Measurements from ENCODE around the gene REEP3.
"Not testable (repeated sequence)": the region's sequence is repeated elsewhere in the genome, so short reads cannot be mapped to it uniquely, and the experiment has no call there.

REEP3 gene

DNA sequence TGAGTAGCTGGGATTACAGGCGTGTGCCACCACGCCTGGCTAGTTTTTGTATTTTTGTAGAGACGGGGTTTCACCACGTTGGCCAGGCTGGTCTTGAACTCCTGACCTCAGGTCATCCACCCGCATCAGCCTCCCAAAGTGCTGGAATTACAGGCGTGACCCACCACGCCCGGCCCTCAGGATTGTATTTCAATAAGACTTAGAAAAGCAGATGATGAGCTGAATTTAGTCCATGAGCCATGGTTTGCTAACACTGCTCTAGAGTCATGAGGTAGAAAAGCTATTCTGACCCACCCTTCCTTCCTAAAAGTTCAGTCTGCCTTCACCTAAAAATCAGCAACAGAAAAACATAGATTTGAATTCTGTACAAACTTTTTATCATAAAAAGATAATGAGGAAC is 139.7 kb downstream of the REEP3 start:
- not testable (repeated sequence) for H3K9ac ChIP-seq (ENCODE audit: low read length); H4K5ac ChIP-seq (ENCODE audit: low read length); H3K27me3 ChIP-seq (ENCODE audit: insufficient read depth, low read length, poor library complexity); H3K4ac ChIP-seq (ENCODE audit: low read depth, low read length); H3K18ac ChIP-seq (ENCODE audit: low read length); H3K4me3 ChIP-seq (ENCODE audit: low read length); H2BK120ac ChIP-seq (ENCODE audit: low read depth, low read length); H3K56ac ChIP-seq (ENCODE audit: low read length); H3K23ac ChIP-seq (ENCODE audit: low read length); H2AK5ac ChIP-seq (ENCODE audit: low read length); DNase-seq; H3K4me2 ChIP-seq (ENCODE audit: low read length); H3K36me3 ChIP-seq (ENCODE audit: control insufficient read depth, insufficient read depth, low read length); H3K79me1 ChIP-seq (ENCODE audit: low read length); H2BK15ac ChIP-seq (replicated peaks; ENCODE audit: low read depth); H3K79me2 ChIP-seq (ENCODE audit: control insufficient read depth, insufficient read depth, low read length); H2BK5ac ChIP-seq (ENCODE audit: low read length); H3K27ac ChIP-seq (ENCODE audit: low read depth, low read length); H3K4me1 ChIP-seq (ENCODE audit: control insufficient read depth, low read depth, low read length); H4K8ac ChIP-seq (ENCODE audit: low read depth, low read length)
- WGBS (ENCODE audit: extremely low coverage, insufficient coverage, low lambda C conversion rate): no CpG with 5 or more reads among the region's 8 CpGs

- no peaks in the 10 kb centered on the region for H3K27me3 ChIP-seq (ENCODE audit: insufficient read depth, low read length, poor library complexity)
- no peaks in the 10 kb centered on the region for H3K79me2 ChIP-seq (ENCODE audit: control insufficient read depth, insufficient read depth, low read length)
- no peak overlapping the region for H2BK120ac ChIP-seq (ENCODE audit: low read depth, low read length)
- no peak overlapping the region for H3K27ac ChIP-seq (ENCODE audit: low read depth, low read length)
- no peaks in the 10 kb centered on the region for H3K4me1 ChIP-seq (ENCODE audit: control insufficient read depth, low read depth, low read length)
- H3K18ac ChIP-seq (ENCODE audit: low read length): no peak overlapping the region
- H4K8ac ChIP-seq (ENCODE audit: low read depth, low read length): no peak overlapping the region
- H3K9ac ChIP-seq (ENCODE audit: low read length): no peak overlapping the region
- WGBS (ENCODE audit: extremely low coverage, insufficient coverage, low lambda C conversion rate): no CpG with 5 or more reads among the region's 5 CpGs
- no peak overlapping the region for H3K4me2 ChIP-seq (ENCODE audit: low read length)
- no peak overlapping the region for H3K56ac ChIP-seq (ENCODE audit: low read length)
- H2BK5ac ChIP-seq (ENCODE audit: low read length): no peak overlapping the region
- H3K4me3 ChIP-seq (ENCODE audit: low read length): no peak overlapping the region
- H2BK15ac ChIP-seq (replicated peaks; ENCODE audit: low read depth): no peak overlapping the region
- no peak overlapping the region for H2AK5ac ChIP-seq (ENCODE audit: low read length)
- no peak overlapping the region for H3K23ac ChIP-seq (ENCODE audit: low read length)
- H3K4ac ChIP-seq (ENCODE audit: low read depth, low read length): no peak overlapping the region
- DNase-seq: no peak
- no peak overlapping the region for H4K5ac ChIP-seq (ENCODE audit: low read length)
- no peaks in the 10 kb centered on the region for H3K79me1 ChIP-seq (ENCODE audit: low read length)
- H3K36me3 ChIP-seq (ENCODE audit: control insufficient read depth, insufficient read depth, low read length): no peaks in the 10 kb centered on the region
Observed at GRCh38 chr10:63661347-63661746, 140.1 kb downstream of the REEP3 start.

DNA sequence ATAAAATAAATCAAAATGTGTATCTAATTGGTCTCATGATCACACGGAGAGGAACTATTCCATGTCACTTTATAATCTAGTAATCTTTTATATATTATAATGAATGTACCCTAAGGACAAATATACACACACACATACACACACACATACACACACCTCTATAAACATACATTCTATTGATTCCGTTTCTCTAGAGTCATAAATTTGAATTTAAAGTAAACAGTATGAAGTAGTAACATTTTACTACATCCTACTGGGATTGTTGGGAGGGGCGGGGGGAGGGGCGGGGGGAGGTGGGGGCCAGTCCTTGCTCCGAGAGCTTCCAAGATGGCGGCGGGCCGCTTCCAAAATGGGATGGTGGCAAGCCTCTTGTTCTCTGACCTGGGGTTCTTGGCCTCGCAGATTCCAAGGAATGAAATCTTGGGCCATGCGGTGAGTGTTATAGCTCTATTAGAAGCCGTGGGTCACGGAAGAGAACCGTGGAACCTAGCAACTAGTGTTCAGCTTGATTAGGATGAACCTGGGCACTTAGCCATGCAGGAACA is 143.2 kb downstream of the REEP3 start:
- no peak overlapping the region for H3K56ac ChIP-seq (ENCODE audit: low read length)
- no peak overlapping the region for H3K9ac ChIP-seq (ENCODE audit: low read length)
- no peak overlapping the region for H3K23ac ChIP-seq (ENCODE audit: low read length)
- DNase-seq: no peak
- no peaks in the 10 kb centered on the region for H3K27me3 ChIP-seq (ENCODE audit: insufficient read depth, low read length, poor library complexity)
- H2BK120ac ChIP-seq (ENCODE audit: low read depth, low read length): no peak overlapping the region
- H4K8ac ChIP-seq (ENCODE audit: low read depth, low read length): no peak overlapping the region
- H3K79me2 ChIP-seq (ENCODE audit: control insufficient read depth, insufficient read depth, low read length): no peaks in the 10 kb centered on the region
- no peaks in the 10 kb centered on the region for H3K79me1 ChIP-seq (ENCODE audit: low read length)
- no peak overlapping the region for H3K4me3 ChIP-seq (ENCODE audit: low read length)
- H3K18ac ChIP-seq (ENCODE audit: low read length): no peak overlapping the region
- H3K4me2 ChIP-seq (ENCODE audit: low read length): no peak overlapping the region
- no peaks in the 10 kb centered on the region for H3K36me3 ChIP-seq (ENCODE audit: control insufficient read depth, insufficient read depth, low read length)
- no peaks in the 10 kb centered on the region for H3K4me1 ChIP-seq (ENCODE audit: control insufficient read depth, low read depth, low read length)
- no peak overlapping the region for H3K27ac ChIP-seq (ENCODE audit: low read depth, low read length)
- no peak overlapping the region for H2BK15ac ChIP-seq (replicated peaks; ENCODE audit: low read depth)
- H3K4ac ChIP-seq (ENCODE audit: low read depth, low read length): no peak overlapping the region
- H4K5ac ChIP-seq (ENCODE audit: low read length): no peak overlapping the region
- WGBS (ENCODE audit: extremely low coverage, insufficient coverage, low lambda C conversion rate): 100% methylated on average over 1 of the region's 13 CpGs
- H2AK5ac ChIP-seq (ENCODE audit: low read length): no peak overlapping the region
- no peak overlapping the region for H2BK5ac ChIP-seq (ENCODE audit: low read length)

DNA sequence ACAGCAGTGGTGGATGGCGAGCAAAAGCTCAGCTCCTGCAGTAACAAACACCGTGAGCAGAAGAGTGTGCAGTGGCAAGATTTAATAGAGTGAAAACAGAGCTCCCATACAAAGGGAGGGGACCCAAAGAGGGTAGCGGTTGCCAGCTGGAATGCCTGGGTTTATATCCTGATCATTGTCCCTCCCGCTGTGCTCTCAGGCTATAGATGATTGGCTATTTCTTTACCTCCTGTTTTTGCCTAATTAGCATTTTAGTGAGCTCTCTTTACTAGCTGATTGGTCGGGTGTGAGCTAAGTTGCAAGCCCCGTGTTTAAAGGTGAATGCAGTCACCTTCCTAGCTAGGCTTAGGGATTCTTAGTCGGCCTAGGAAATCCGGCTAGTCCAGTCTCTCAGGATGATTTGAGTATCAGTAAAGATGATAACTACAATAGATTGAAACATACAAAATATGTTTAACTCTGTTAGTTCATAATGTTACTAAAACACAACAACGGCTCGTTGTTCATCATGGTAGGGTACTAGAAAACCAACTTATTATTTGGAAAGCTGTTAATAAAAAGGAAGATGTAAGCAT is 143.9 kb downstream of the REEP3 start:
- not testable (repeated sequence) for H3K23ac ChIP-seq (ENCODE audit: low read length); H3K9ac ChIP-seq (ENCODE audit: low read length); H3K4me3 ChIP-seq (ENCODE audit: low read length); DNase-seq; H4K5ac ChIP-seq (ENCODE audit: low read length); H2BK15ac ChIP-seq (replicated peaks; ENCODE audit: low read depth); H3K56ac ChIP-seq (ENCODE audit: low read length); H2AK5ac ChIP-seq (ENCODE audit: low read length); H4K8ac ChIP-seq (ENCODE audit: low read depth, low read length); H3K4ac ChIP-seq (ENCODE audit: low read depth, low read length); H3K79me1 ChIP-seq (ENCODE audit: low read length); H2BK5ac ChIP-seq (ENCODE audit: low read length); H3K36me3 ChIP-seq (ENCODE audit: control insufficient read depth, insufficient read depth, low read length); H3K4me1 ChIP-seq (ENCODE audit: control insufficient read depth, low read depth, low read length); H3K18ac ChIP-seq (ENCODE audit: low read length); H3K27ac ChIP-seq (ENCODE audit: low read depth, low read length); H3K27me3 ChIP-seq (ENCODE audit: insufficient read depth, low read length, poor library complexity); H3K4me2 ChIP-seq (ENCODE audit: low read length); H2BK120ac ChIP-seq (ENCODE audit: low read depth, low read length); H3K79me2 ChIP-seq (ENCODE audit: control insufficient read depth, insufficient read depth, low read length)
- WGBS (ENCODE audit: extremely low coverage, insufficient coverage, low lambda C conversion rate): no CpG with 5 or more reads among the region's 10 CpGs

DNA sequence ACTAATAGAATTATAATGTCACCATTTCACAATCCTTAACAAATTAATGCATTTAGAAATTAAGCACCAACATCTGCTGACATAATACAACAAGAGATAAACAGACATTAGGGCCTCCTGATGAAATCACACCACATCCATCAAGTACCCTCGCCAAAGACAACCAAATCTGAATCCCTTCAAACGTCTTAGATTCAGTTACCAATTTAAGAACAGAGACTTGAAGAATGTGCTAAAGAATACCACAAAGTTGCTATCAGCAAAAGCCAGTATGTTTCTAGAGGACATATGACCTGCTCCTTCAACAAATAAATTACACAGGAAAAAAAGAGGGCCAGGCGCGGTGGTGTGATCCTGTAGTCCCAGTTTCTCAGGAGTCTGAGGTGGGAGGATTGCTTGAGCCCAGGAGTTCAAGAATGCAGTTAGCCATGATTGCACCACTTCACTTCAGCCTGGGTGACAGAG is 144.5 kb downstream of the REEP3 start:
- H3K56ac ChIP-seq (ENCODE audit: low read length): no peak overlapping the region
- no peak overlapping the region for H3K9ac ChIP-seq (ENCODE audit: low read length)
- H4K8ac ChIP-seq (ENCODE audit: low read depth, low read length): no peak overlapping the region
- no peak overlapping the region for H3K23ac ChIP-seq (ENCODE audit: low read length)
- no peak overlapping the region for H4K5ac ChIP-seq (ENCODE audit: low read length)
- H2BK120ac ChIP-seq (ENCODE audit: low read depth, low read length): no peak overlapping the region
- no CpG with 5 or more reads among the region's 4 CpGs for WGBS (ENCODE audit: extremely low coverage, insufficient coverage, low lambda C conversion rate)
- H2BK15ac ChIP-seq (replicated peaks; ENCODE audit: low read depth): peak overlapping the region; percentile 45
- no peaks in the 10 kb centered on the region for H3K79me1 ChIP-seq (ENCODE audit: low read length)
- no peaks in the 10 kb centered on the region for H3K79me2 ChIP-seq (ENCODE audit: control insufficient read depth, insufficient read depth, low read length)
- H3K4me3 ChIP-seq (ENCODE audit: low read length): no peak overlapping the region
- no peak overlapping the region for H3K4ac ChIP-seq (ENCODE audit: low read depth, low read length)
- H2AK5ac ChIP-seq (ENCODE audit: low read length): no peak overlapping the region
- H3K4me2 ChIP-seq (ENCODE audit: low read length): no peak overlapping the region
- no peak overlapping the region for H3K18ac ChIP-seq (ENCODE audit: low read length)
- H3K27ac ChIP-seq (ENCODE audit: low read depth, low read length): no peak overlapping the region
- no peak overlapping the region for H2BK5ac ChIP-seq (ENCODE audit: low read length)
- DNase-seq: peak; percentile 24
- no peaks in the 10 kb centered on the region for H3K36me3 ChIP-seq (ENCODE audit: control insufficient read depth, insufficient read depth, low read length)
- H3K4me1 ChIP-seq (ENCODE audit: control insufficient read depth, low read depth, low read length): peaks cover 3% of the 10 kb centered on the region
- no peaks in the 10 kb centered on the region for H3K27me3 ChIP-seq (ENCODE audit: insufficient read depth, low read length, poor library complexity)

DNA sequence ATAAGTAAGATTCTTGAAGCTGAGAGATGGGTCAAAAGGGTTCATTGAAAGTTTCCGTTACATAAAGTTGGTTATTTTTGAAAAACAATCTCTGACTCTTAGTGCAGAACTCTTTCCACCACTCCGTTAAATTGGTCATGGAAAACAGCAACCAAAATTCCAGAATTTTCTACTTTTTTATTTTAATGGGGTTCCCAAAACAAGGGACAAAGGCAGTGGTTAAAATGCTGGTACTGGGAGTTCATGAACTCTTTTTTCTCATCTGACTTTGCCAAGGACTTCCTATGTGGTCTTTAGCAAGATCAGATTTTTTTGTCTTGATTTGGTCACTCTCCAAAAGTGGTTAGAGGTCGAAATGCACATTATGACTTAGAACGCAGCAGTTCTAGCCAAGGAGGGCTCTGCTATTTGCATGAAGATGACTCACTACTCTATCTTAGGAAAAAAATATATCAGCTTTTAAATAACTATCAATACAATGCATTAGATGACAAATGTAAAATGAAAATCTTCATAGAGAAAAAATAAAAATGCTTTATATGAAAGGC is 145.7 kb downstream of the REEP3 start:
- Histone ChIP-seq H3K18ac (ENCODE audit: low read length) (no peak overlapping the region), H3K4me3 (ENCODE audit: low read length) (no peak overlapping the region), H3K56ac (ENCODE audit: low read length) (no peak overlapping the region), H2BK15ac (replicated peaks; ENCODE audit: low read depth) (no peak overlapping the region), H3K9ac (ENCODE audit: low read length) (no peak overlapping the region), H3K27ac (ENCODE audit: low read depth, low read length) (no peak overlapping the region), H3K4me2 (ENCODE audit: low read length) (no peak overlapping the region), H3K36me3 (ENCODE audit: control insufficient read depth, insufficient read depth, low read length) (no peaks in the 10 kb centered on the region), H3K4ac (ENCODE audit: low read depth, low read length) (no peak overlapping the region), H2BK120ac (ENCODE audit: low read depth, low read length) (no peak overlapping the region), H4K8ac (ENCODE audit: low read depth, low read length) (no peak overlapping the region), H3K79me2 (ENCODE audit: control insufficient read depth, insufficient read depth, low read length) (no peaks in the 10 kb centered on the region), H3K79me1 (ENCODE audit: low read length) (no peaks in the 10 kb centered on the region), H2AK5ac (ENCODE audit: low read length) (no peak overlapping the region), H2BK5ac (ENCODE audit: low read length) (no peak overlapping the region), H4K5ac (ENCODE audit: low read length) (no peak overlapping the region), H3K23ac (ENCODE audit: low read length) (no peak overlapping the region), H3K27me3 (ENCODE audit: insufficient read depth, low read length, poor library complexity) (no peaks in the 10 kb centered on the region), H3K4me1 (ENCODE audit: control insufficient read depth, low read depth, low read length) (peaks cover 8% of the 10 kb centered on the region)
- WGBS (ENCODE audit: extremely low coverage, insufficient coverage, low lambda C conversion rate): no CpG with 5 or more reads among the region's 4 CpGs
- DNase-seq: no peak
